Astrocyte of the spinal cord (primary cell): ENCODE measurements around the gene SORL1-AS1.

Experiments used
- DNase-seq: peaks from one replicate; pipeline ENCODE4 v3.0.0; 2011; ENCODE audit warnings: low read depth, low spot score
- H3K4me3 ChIP-seq: 2 replicates; pipeline ENCODE4 v1.5.1; 2011; ENCODE audit warnings: low read depth, mild to moderate bottlenecking, low read length, moderate library complexity
- CTCF ChIP-seq: IDR thresholded peaks from 2 replicates; pipeline ENCODE4 v1.5.1; 2012; ENCODE audit warnings: low read depth, mild to moderate bottlenecking, low read length, inconsistent platforms
- in situ Hi-C: cut with HindIII; loops from 2 replicates; pipeline ENCODE4 v1.10.0; 2017; ENCODE audit warnings: low sequenced_read_pairs

SORL1-AS1 gene

GRCh38 chr11:121451986-121452608, 670 bp downstream of the SORL1-AS1 start, which contains the start of gene SORL1:
Gene SORL1, plus strand, starts transcription at chr11:121452314. Its CDS starts 18 bp downstream, at chr11:121452332.
- peak; percentile 57 for TF ChIP-seq CTCF
- peak; percentile 28 for DNase-seq
- peak within 1 kb of the TSS; percentile 39 for H3K4me3 ChIP-seq
- in situ Hi-C loops = no loop called here

- no peak for TF ChIP-seq CTCF
- DNase-seq = no peak
- in situ Hi-C loops = no loop called here
- peak overlapping the region; percentile 39 for H3K4me3 ChIP-seq
Observed at GRCh38 chr11:121451178-121451985, 1.4 kb downstream of the SORL1-AS1 start.

GRCh38 chr11:121450401-121450800, 2.4 kb downstream of the SORL1-AS1 start:
- in situ Hi-C loops = no loop called here
- TF ChIP-seq CTCF = no peak
- H3K4me3 ChIP-seq = no peak overlapping the region
- DNase-seq = no peak

GRCh38 chr11:121449626-121450025, 3.1 kb downstream of the SORL1-AS1 start:
- in situ Hi-C loops = no loop called here
- no peak overlapping the region for H3K4me3 ChIP-seq
- no peak for DNase-seq
- TF ChIP-seq CTCF = no peak

GRCh38 chr11:121449123-121449522, 3.6 kb downstream of the SORL1-AS1 start:
- no peak for TF ChIP-seq CTCF
- H3K4me3 ChIP-seq = no peak overlapping the region
- DNase-seq = no peak
- in situ Hi-C loops = no loop called here

GRCh38 chr11:121448431-121448941, 4.3 kb downstream of the SORL1-AS1 start:
- DNase-seq = no peak
- no peak for TF ChIP-seq CTCF
- in situ Hi-C loops = no loop called here
- no peak overlapping the region for H3K4me3 ChIP-seq
